HUES64 (cell line): Measurements from ENCODE around the gene NKIRAS1.
"Not testable (repeated sequence)": the region's sequence is repeated elsewhere in the genome, so short reads cannot be mapped to it uniquely, and the experiment has no call there.

ENCODE experiments used
- H3K27ac ChIP-seq: 2 replicates; pipeline ENCODE4 v1.7.0; 2013; ENCODE audit warnings: low read depth, low read length, inconsistent platforms
- H3K27me3 ChIP-seq: 2 replicates; pipeline ENCODE4 v1.6.1; 2013; ENCODE audit warnings: mild to moderate bottlenecking, low read length; ENCODE audit not compliant: insufficient read depth
- H3K36me3 ChIP-seq: 2 replicates; pipeline ENCODE4 v1.6.1; 2013; ENCODE audit warnings: mild to moderate bottlenecking, low read length; ENCODE audit not compliant: insufficient read depth
- H3K4me1 ChIP-seq: 2 replicates; pipeline ENCODE4 v1.6.1; 2013; ENCODE audit warnings: mild to moderate bottlenecking, low read length, moderate library complexity; ENCODE audit not compliant: insufficient read depth
- H3K4me3 ChIP-seq: 2 replicates; pipeline ENCODE4 v1.5.1; 2013; ENCODE audit warnings: mild to moderate bottlenecking, low read length, moderate library complexity
- H3K9ac ChIP-seq: 2 replicates; pipeline ENCODE4 v1.6.1; 2013; ENCODE audit warnings: mild to moderate bottlenecking, low read depth, low read length
- H3K9me3 ChIP-seq: 2 replicates; pipeline ENCODE4 v1.6.1; 2013; ENCODE audit warnings: low read depth, low read length; ENCODE audit not compliant: insufficient read depth
- WGBS: fragments of 150-250, 120-280 bp; methylation state at CpG from one replicate; pipeline ENCODE4 v1.1.7; 2013; ENCODE audit warnings: missing lambda C conversion rate; 5-methylcytosine and 5-hydroxymethylcytosine counted together

NKIRAS1 gene

GRCh38 chr3:23867400-23867799 lies 49.4 kb downstream of the NKIRAS1 start:
- Histone ChIP-seq H3K4me1 (peaks cover 41% of the 10 kb centered on the region), H3K9me3 (no peaks in the 10 kb centered on the region), H3K27ac (no peak overlapping the region), H3K9ac (no peak overlapping the region), H3K27me3 (no peaks in the 10 kb centered on the region), H3K36me3 (0 out of 2 replicates have a peak, but pooled peaks cover 5% of the 10 kb centered on the region), H3K4me3 (no peak overlapping the region)
- 77% methylated on average over 1 of the region's 1 CpG for WGBS

DNA sequence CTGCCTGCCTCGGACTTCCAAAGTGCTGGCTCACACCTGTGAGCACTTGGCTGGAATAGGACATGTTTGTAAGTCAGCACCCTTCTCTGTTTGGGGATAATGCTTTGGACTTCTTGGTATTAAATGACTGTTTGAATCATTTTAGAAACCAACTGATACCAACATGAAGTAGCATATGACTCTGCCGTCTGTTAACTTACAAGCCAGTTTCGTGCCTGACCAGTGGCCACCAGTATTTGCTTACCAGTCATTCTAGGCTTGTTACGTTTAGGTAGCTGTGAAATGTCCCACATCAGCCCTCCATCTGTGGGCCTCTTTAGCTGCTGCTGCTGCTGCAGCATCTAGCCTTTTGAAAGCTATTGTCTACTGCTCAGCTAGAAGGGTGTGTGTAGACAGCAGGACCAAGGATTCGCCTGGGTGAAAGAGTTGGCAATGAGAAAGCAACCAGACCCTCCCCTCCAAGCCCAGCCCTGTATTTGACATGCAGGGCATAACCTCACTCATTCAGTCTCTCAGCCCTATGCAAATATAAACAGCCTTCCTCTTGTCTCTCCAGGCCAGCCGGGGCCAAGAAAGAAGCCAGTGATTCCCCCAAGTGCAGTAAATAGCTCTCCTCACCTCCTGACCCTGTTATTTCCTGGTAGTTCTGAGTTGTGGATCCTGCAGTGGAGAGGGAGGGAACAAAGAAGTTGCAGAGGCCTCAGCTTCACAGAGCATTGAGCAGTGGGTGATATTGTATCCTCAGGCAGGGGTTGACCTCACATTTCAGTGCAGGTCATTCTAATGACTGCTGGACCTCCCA lies 51.0 kb downstream of the NKIRAS1 start:
- Histone ChIP-seq H3K9ac (no peak overlapping the region), H3K27ac (peak overlapping the region; percentile 19; the same call in 1 of the 2 replicates), H3K4me3 (no peak overlapping the region), H3K27me3 (no peaks in the 10 kb centered on the region), H3K9me3 (no peaks in the 10 kb centered on the region), H3K4me1 (peaks cover 41% of the 10 kb centered on the region), H3K36me3 (peaks cover 14% of the 10 kb centered on the region)
- 61% methylated on average over 6 of the region's 6 CpGs for WGBS

GRCh38 chr3:23864931-23865330 lies 51.9 kb downstream of the NKIRAS1 start:
- H3K4me1 ChIP-seq, result peaks cover 43% of the 10 kb centered on the region
- H3K27me3 ChIP-seq, result no peaks in the 10 kb centered on the region
- H3K4me3 ChIP-seq, result no peak overlapping the region
- 93% methylated on average over 1 of the region's 1 CpG for WGBS
- H3K27ac ChIP-seq, result no peak overlapping the region; the same call in 1 of the 2 replicates
- H3K9me3 ChIP-seq, result no peaks in the 10 kb centered on the region
- peaks cover 12% of the 10 kb centered on the region for H3K36me3 ChIP-seq
- no peak overlapping the region for H3K9ac ChIP-seq

DNA sequence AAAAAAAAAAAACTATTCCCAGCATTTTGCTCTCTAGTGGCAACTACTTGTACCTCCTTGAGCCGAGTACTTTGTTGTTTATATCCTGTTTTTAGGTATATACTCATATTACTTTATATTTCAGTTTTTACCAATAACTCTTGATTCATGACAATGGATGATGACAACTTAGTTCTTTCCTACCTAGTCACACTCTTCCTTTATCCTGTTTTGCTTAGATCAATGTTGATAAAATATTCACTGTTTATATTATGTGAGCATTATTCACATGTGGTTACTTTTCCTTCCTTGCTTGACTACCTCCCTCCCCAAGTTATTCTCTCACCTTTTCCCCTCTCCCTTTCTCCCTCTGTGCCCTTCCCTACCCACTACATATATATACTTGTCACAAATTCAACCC lies 53.7 kb downstream of the NKIRAS1 start:
- Histone ChIP-seq H3K36me3 (peaks cover 11% of the 10 kb centered on the region), H3K9me3 (no peaks in the 10 kb centered on the region), H3K4me1 (peaks cover 53% of the 10 kb centered on the region), H3K27ac (no peak overlapping the region), H3K9ac (no peak overlapping the region), H3K27me3 (no peaks in the 10 kb centered on the region), H3K4me3 (no peak overlapping the region)
- WGBS, result no CpG with 5 or more reads among the region's 1 CpG

- Histone ChIP-seq H3K27ac (no peak overlapping the region), H3K4me3 (no peak overlapping the region), H3K9me3 (no peaks in the 10 kb centered on the region), H3K4me1 (peaks cover 43% of the 10 kb centered on the region), H3K9ac (no peak overlapping the region), H3K36me3 (peaks cover 11% of the 10 kb centered on the region), H3K27me3 (no peaks in the 10 kb centered on the region)
- 95% methylated on average over 9 of the region's 9 CpGs for WGBS
These were observed 55.1 kb downstream of the NKIRAS1 start for GRCh38 chr3:23861689-23862088.

- Histone ChIP-seq H3K4me1 (peaks cover 25% of the 10 kb centered on the region), H3K27ac (no peak overlapping the region), H3K27me3 (no peaks in the 10 kb centered on the region), H3K4me3 (no peak overlapping the region), H3K9ac (no peak overlapping the region), H3K9me3 (no peaks in the 10 kb centered on the region), H3K36me3 (peaks cover 11% of the 10 kb centered on the region)
- 93% methylated on average over 7 of the region's 7 CpGs for WGBS
These were observed 56.9 kb downstream of the NKIRAS1 start for GRCh38 chr3:23859839-23860382.

GRCh38 chr3:23859012-23859743 lies 57.6 kb downstream of the NKIRAS1 start:
- WGBS, result 82% methylated on average over 1 of the region's 1 CpG

GRCh38 chr3:23856286-23856685 lies 60.5 kb downstream of the NKIRAS1 start:
- Histone ChIP-seq H3K27ac (no peak overlapping the region), H3K4me3 (no peak overlapping the region)
- 81% methylated on average over 3 of the region's 3 CpGs for WGBS

More at GRCh38 chr3:23859012-23859743, 57.6 kb downstream of the NKIRAS1 start:
- no peak overlapping the region for H3K9ac ChIP-seq
- H3K9me3 ChIP-seq, result no peaks in the 10 kb centered on the region
- no peak overlapping the region for H3K4me3 ChIP-seq
- no peaks in the 10 kb centered on the region for H3K27me3 ChIP-seq
- H3K36me3 ChIP-seq, result peaks cover 11% of the 10 kb centered on the region
- peaks cover 18% of the 10 kb centered on the region for H3K4me1 ChIP-seq
- no peak overlapping the region for H3K27ac ChIP-seq

GRCh38 chr3:23849462-23849861 lies 67.3 kb downstream of the NKIRAS1 start:
- H3K27ac ChIP-seq, H3K9ac ChIP-seq, H3K4me1 ChIP-seq, H3K9me3 ChIP-seq, H3K27me3 ChIP-seq, H3K36me3 ChIP-seq, H3K4me3 ChIP-seq: not testable (repeated sequence)
- WGBS, result 97% methylated on average over 2 of the region's 2 CpGs

More at GRCh38 chr3:23856286-23856685, 60.5 kb downstream of the NKIRAS1 start:
- H3K9me3 ChIP-seq, result no peaks in the 10 kb centered on the region
- H3K4me1 ChIP-seq, result peaks cover 13% of the 10 kb centered on the region
- H3K36me3 ChIP-seq, result 0 out of 2 replicates have a peak, but pooled peaks cover 10% of the 10 kb centered on the region
- no peaks in the 10 kb centered on the region for H3K27me3 ChIP-seq
- no peak overlapping the region for H3K9ac ChIP-seq

DNA sequence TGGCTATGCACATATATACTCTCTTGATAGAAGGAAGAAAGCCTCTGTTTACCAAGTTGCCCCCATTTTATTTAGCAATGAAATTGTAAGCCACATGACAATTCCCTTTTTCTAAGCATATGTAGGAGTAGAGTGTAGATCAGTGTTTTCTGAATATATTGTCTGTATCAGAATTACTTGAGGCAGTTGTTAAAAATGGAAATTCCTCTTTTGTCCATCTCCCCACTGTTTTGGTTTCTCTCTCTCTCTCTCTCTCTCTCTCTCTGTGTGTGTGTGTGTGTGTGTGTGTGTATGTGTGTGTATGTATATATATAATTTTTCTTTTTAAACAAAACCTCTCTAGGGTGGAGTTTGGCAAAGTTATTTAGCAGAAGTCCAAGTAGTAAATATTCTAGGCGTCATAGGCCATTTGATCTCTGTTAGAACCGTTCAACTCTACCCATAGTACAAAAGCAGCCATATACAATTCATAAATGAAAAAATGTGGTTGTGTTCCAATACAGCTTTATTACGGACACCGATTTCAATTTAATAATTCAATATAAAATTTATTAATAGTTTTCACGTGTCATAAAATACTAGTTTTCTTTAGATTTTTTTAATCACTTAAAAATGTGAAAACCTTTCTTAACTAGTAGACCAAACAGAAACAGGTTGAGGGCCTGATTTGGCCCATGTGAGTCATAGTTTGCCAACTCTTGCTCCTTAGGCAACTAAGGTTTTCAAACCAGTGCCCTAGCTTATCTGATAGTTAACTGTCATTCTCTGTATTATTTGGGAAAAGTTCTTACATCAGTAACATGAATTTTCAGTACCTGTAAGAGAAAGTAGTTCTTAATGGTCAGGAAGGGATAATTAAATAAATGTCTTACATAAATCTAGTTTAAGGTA lies 71.2 kb downstream of the NKIRAS1 start:
- no peaks in the 10 kb centered on the region for H3K36me3 ChIP-seq
- no peak overlapping the region for H3K4me3 ChIP-seq
- WGBS, result no CpG with 5 or more reads among the region's 5 CpGs
- no peak overlapping the region for H3K9ac ChIP-seq
- H3K9me3 ChIP-seq, result no peaks in the 10 kb centered on the region
- no peaks in the 10 kb centered on the region for H3K27me3 ChIP-seq
- no peak overlapping the region for H3K27ac ChIP-seq
- H3K4me1 ChIP-seq, result peaks cover 4% of the 10 kb centered on the region
